Measurements from ENCODE around the gene GREB1. TPM values are rescaled to one million over a fixed set of nuclear protein-coding genes. Genes with fewer than 3 reads are reported as not detected.

The GREB1 gene
- total RNA-seq, 2 donors from 2014 or later = 3.1 to 7.6 TPM

- TF ChIP-seq CTCF (IDR thresholded peaks at IDR 0.05) = no peak
Observed at GRCh38 chr2:11520092-11520693, 13.7 kb upstream of the GREB1 start.

GRCh38 chr2:11521775-11522174 is 12.1 kb upstream of the GREB1 start:
- TF ChIP-seq CTCF (IDR thresholded peaks at IDR 0.05) = no peak
- no peaks in the 10 kb centered on the region for H3K4me1 ChIP-seq

More at GRCh38 chr2:11520092-11520693, 13.7 kb upstream of the GREB1 start:
- no peak overlapping the region for H3K4me3 ChIP-seq
- no peaks in the 10 kb centered on the region for H3K27me3 ChIP-seq
- H3K36me3 ChIP-seq = no peaks in the 10 kb centered on the region
- DNase-seq (ENCODE audit: low spot score) = no peak
- H3K27ac ChIP-seq = no peak overlapping the region
- no peaks in the 10 kb centered on the region for H3K9me3 ChIP-seq
- no peaks in the 10 kb centered on the region for H3K4me1 ChIP-seq

GRCh38 chr2:11524470-11524869 is 9.4 kb upstream of the GREB1 start:
- TF ChIP-seq CTCF (IDR thresholded peaks at IDR 0.05) = no peak
- H3K36me3 ChIP-seq = no peaks in the 10 kb centered on the region
- no peak overlapping the region for H3K4me3 ChIP-seq
- no peaks in the 10 kb centered on the region for H3K27me3 ChIP-seq
- H3K27ac ChIP-seq = no peak overlapping the region
- H3K4me1 ChIP-seq = no peaks in the 10 kb centered on the region
- no peaks in the 10 kb centered on the region for H3K9me3 ChIP-seq
- DNase-seq (ENCODE audit: low spot score) = no peak

More at GRCh38 chr2:11521775-11522174, 12.1 kb upstream of the GREB1 start:
- H3K4me3 ChIP-seq = no peak overlapping the region
- no peaks in the 10 kb centered on the region for H3K9me3 ChIP-seq
- no peak overlapping the region for H3K27ac ChIP-seq
- no peaks in the 10 kb centered on the region for H3K36me3 ChIP-seq
- no peaks in the 10 kb centered on the region for H3K27me3 ChIP-seq
- DNase-seq (ENCODE audit: low spot score) = no peak

GRCh38 chr2:11525762-11526161 is 8.1 kb upstream of the GREB1 start:
- no peaks in the 10 kb centered on the region for H3K4me1 ChIP-seq
- DNase-seq (ENCODE audit: low spot score) = no peak
- TF ChIP-seq CTCF (IDR thresholded peaks at IDR 0.05) = no peak
- no peak overlapping the region for H3K4me3 ChIP-seq
- H3K27ac ChIP-seq = no peak overlapping the region
- H3K27me3 ChIP-seq = no peaks in the 10 kb centered on the region
- no peaks in the 10 kb centered on the region for H3K9me3 ChIP-seq
- H3K36me3 ChIP-seq = no peaks in the 10 kb centered on the region

- H3K4me1 ChIP-seq = no peaks in the 10 kb centered on the region
- no peaks in the 10 kb centered on the region for H3K9me3 ChIP-seq
- no peak for DNase-seq (ENCODE audit: low spot score)
- TF ChIP-seq CTCF (IDR thresholded peaks at IDR 0.05) = no peak
- H3K27me3 ChIP-seq = no peaks in the 10 kb centered on the region
- H3K4me3 ChIP-seq = no peak overlapping the region
- H3K36me3 ChIP-seq = no peaks in the 10 kb centered on the region
- no peak overlapping the region for H3K27ac ChIP-seq
Observed at GRCh38 chr2:11527001-11527400, 6.8 kb upstream of the GREB1 start.

GRCh38 chr2:11528228-11528627 is 5.6 kb upstream of the GREB1 start:
- Histone ChIP-seq H3K4me1 (no peaks in the 10 kb centered on the region), H3K27ac (no peak overlapping the region), H3K9me3 (no peaks in the 10 kb centered on the region), H3K27me3 (no peaks in the 10 kb centered on the region), H3K36me3 (no peaks in the 10 kb centered on the region), H3K4me3 (no peak overlapping the region)
- DNase-seq (ENCODE audit: low spot score) = no peak
- no peak for TF ChIP-seq CTCF (IDR thresholded peaks at IDR 0.05)
